Fibroblast of pulmonary artery (primary cell): Measurements from ENCODE around the gene KCNMB2.

ENCODE experiments used
- DNase-seq: peaks from one replicate; pipeline ENCODE4 v3.0.0-alpha.2; 2010; ENCODE audit warnings: low read depth
- H3K4me3 ChIP-seq: replicated peaks from 2 replicates; pipeline ENCODE4 v1.5.1; 2011; ENCODE audit warnings: low read depth, mild to moderate bottlenecking, control low read depth, low read length, moderate library complexity
- TF ChIP-seq, protein P1 (sequence below): IDR thresholded peaks from 2 replicates; pipeline ENCODE4 v1.5.1; 2011; ENCODE audit warnings: mild to moderate bottlenecking, control low read depth, low read length, inconsistent platforms; ENCODE audit errors: missing control alignments

Gene KCNMB2

DNA sequence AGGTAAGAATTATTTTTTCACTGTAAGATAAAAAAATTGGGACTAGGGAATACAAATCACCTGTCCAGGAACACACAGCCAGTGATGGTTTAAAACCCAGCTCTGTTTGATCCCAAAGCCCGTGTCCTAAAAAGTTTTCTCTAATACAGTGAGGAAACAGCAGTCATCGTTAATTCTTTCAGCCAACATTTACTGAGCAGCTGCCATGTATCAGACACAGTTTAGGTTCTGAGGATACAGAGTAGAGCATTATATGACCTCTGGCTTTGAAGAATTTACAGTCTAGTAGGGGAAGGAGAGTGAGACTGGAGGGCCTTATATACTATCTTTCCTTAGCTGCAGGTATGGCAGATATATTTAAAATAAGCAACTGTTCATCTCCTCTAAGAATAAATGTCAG is 82.7 kb downstream of the KCNMB2 start:
- no peak overlapping the region for H3K4me3 ChIP-seq
- TF ChIP-seq, protein P1, sequence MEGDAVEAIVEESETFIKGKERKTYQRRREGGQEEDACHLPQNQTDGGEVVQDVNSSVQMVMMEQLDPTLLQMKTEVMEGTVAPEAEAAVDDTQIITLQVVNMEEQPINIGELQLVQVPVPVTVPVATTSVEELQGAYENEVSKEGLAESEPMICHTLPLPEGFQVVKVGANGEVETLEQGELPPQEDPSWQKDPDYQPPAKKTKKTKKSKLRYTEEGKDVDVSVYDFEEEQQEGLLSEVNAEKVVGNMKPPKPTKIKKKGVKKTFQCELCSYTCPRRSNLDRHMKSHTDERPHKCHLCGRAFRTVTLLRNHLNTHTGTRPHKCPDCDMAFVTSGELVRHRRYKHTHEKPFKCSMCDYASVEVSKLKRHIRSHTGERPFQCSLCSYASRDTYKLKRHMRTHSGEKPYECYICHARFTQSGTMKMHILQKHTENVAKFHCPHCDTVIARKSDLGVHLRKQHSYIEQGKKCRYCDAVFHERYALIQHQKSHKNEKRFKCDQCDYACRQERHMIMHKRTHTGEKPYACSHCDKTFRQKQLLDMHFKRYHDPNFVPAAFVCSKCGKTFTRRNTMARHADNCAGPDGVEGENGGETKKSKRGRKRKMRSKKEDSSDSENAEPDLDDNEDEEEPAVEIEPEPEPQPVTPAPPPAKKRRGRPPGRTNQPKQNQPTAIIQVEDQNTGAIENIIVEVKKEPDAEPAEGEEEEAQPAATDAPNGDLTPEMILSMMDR: no peak
- no peak for DNase-seq

DNA sequence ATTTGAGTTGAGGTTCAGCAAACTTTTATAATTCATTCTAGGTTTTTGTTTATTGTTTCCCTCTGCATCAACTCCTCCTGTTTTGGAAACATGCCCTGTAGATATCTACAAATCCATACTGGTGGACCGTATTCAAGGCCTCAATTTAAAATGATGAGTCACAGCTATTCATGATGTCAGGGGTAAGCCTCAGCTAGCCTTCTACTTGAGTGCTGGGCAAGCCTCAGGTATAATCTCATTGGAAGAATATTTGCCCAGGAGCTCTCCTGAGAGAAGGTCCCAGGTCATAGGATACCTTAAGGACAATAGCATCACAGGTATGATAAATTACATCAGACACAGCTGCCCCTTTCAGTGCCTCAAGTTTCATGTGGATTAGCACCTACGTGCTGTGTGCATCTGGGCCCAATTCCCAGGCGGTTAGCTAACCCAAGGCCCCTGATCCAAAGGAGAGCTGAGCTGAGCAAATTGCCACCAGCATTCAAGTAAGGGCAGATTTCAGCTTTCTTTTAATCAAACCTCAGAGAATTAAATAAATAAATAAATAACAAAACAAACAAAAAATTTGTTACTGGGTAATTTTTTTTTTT is 87.5 kb downstream of the KCNMB2 start:
- DNase-seq: no peak
- TF ChIP-seq, protein P1: no peak
- no peak overlapping the region for H3K4me3 ChIP-seq

DNA sequence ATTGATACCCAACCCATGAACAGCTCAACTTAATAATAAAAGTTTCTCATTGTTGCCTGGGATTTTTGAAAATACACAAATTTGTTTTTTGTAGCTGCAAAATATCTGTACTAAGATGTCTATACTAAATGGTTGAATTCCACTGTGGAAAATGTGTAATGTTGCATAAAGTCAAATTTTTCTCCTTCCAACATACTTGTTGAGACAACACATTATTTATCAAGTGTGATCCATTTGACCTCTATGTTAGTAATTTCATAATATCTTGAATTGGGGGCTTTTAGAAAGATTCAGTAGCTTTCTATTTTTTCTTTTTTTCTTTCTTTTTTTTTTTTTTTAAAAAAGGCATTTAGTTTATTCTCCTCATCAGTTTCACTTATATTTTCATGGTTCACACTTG is 88.0 kb downstream of the KCNMB2 start:
- H3K4me3 ChIP-seq: no peak overlapping the region
- TF ChIP-seq, protein P1: no peak
- no peak for DNase-seq

DNA sequence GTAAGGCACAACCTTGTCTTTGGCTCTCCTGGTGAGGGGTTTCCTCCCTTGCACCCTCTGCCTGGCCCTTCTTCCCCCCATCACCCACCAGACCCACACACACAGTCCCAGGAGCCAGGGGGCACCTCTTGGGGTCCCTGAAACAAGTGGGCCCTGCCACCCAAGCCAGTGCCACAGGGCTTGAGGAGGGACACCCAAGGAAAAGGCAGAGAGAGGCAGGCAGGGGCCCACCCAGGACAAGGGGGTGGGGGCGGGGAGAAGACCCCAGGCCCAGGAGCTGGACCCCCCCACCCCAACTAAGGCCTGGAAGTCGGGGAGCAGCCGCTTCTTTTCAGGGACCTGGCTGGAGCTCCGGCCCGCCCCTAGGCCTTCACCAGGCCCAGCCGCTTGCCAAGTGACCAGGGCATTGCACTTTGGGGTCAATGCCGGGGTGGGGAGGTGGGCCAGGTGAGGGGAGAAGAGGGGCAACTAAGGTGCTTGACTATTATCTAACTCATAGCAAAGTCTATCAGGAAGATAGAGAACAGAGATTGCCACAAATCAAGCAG is 88.9 kb downstream of the KCNMB2 start:
- H3K4me3 ChIP-seq: no peak overlapping the region
- TF ChIP-seq, protein P1: no peak
- no peak for DNase-seq

DNA sequence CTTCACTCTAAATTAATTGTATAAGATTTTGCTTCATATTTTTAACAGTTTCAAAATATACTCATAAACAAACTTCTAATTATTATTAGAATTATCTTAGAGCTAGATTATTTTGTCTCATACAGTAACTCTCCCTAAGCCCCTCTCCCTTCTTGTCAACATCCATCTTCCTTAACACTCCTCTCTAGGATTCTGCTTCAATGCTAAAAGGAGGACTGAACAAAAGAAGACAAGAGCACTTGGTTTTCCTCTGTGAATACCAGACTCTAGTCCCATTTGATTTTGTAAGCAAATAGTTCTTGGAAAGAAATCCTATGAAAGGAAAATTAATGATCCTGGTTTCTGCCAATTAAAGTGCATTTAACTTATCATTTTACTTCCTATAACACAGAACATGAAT is 91.8 kb downstream of the KCNMB2 start:
- DNase-seq: no peak
- H3K4me3 ChIP-seq: no peak overlapping the region
- TF ChIP-seq, protein P1: no peak

DNA sequence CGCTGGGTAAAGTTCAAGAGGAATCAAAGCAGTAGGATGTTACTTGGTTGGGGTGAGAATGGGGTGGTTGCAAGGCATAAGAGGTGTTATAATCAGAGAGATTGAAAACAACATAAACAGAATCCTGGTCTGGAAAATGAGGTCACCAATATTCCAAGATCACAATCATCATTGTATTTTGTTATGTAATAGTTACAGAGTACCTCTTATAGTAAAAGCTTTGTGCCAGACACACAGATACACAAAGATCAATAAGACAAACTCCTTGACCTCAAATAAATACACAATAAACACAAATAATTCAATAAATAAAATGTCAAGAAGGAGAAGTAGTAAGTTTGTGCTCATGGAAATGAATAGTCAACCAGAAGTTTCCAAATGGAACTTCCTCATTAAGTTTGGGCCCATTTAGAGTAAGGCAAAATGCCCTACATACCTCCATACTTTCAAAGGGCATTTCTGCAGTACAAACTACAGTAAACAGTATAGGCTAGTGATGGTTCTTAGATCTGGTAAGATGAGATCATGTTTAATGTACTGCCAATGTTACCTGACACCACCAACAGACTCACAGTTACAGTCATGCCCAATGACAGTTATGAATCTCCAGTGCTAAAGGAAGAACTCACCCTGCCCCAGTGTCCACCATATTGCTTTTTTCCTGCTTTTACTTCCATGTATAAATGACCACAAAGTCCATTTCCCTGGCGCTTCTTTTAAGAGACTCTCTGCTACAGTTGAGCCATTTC is 93.4 kb downstream of the KCNMB2 start:
- H3K4me3 ChIP-seq: no peak overlapping the region
- TF ChIP-seq, protein P1: no peak
- no peak for DNase-seq
